ENCODE results near the gene NME5.
A peak's percentile ranks its signal among the peaks of the same experiment; 100 is the strongest.
"Not testable (repeated sequence)": the region's sequence is repeated elsewhere in the genome, so short reads cannot be mapped to it uniquely, and the experiment has no call there.

Gene NME5, protein sequence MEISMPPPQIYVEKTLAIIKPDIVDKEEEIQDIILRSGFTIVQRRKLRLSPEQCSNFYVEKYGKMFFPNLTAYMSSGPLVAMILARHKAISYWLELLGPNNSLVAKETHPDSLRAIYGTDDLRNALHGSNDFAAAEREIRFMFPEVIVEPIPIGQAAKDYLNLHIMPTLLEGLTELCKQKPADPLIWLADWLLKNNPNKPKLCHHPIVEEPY

DNA sequence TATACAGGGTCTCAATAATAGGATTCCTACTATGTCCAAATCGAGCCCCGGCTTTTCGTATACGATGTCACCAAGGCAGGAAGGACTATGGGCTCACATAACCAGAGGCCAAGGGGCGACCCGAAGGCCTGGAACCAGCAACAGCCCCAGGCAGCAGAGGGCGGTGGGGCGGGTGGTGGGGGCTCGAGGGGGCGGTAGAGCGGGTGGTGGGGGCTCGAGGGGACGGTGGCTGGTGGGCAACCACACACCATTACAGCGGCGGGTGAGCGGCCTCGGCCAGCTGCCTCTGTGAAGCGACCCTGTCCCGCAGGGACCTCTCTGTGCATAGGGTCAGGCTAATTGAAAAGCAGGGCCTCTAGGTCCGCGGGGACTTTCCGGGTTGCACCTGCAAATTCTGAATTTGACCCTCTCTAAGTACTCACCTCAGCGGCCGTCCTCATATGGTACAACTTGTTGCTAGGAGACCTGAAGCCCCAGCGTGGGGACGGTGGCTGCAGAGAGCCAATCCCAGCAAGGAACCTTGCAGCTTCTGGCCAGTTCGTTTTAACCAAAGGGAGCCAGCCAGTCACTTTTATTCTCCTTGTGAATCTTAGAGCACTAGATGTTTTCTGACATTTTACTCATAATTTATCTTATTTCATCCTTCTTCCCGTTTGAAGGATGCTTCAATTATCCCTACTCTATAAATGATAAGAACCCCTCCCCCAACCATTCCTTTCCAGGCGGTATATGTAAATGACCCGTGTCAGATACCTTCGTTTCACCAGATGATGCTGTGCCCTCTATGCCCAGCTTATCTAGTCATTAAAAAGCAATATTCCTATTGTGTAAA, at the start of gene NME5:
Gene NME5 (minus strand): TSS at position 480 of the 832 bp plus-strand sequence. CDS start 648 bp downstream, outside the sequence.
- no peak for DNase-seq

DNA sequence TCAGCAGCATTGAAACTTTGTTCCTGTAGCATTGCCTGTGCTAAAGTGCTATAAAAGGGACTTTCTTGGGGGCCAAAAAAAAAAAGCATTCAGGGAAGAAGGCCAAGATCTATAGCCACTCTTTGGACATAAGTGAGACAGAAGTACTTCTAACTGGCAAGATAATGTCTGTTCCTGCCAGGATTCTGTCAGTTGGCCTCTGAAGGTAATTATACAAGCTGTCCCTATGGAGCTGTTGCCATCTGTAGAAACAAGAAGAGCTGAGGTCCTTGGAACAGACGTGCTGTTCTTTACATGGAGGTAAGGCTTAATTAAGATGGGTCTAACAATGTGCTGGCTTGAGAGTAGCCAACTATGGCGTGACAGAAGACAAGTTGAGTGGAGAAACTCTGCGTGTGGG, 49.4 kb upstream of the NME5 start:
- DNase-seq, result no peak

DNA sequence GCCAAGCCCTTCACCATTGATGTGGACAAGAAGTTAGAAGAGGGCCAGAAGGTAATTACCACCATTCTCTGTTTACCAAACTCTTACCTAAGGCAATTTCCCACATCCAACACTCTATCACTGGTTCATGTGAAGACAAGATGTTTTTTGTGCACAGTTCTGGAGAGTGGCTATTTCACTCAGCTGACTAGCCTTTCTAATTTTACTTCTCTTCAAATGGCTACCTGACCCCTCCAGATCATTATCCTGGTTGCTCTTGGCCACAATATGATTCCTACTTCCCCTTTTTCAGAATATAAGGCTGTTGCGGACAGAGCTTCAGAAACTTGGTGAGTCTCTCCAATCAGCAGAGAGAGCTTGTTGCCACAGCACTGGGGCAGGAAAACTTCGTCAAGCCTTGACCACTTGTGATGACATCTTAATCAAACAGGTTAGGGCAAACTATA, 46.8 kb upstream of the NME5 start:
- no peak for DNase-seq

DNA sequence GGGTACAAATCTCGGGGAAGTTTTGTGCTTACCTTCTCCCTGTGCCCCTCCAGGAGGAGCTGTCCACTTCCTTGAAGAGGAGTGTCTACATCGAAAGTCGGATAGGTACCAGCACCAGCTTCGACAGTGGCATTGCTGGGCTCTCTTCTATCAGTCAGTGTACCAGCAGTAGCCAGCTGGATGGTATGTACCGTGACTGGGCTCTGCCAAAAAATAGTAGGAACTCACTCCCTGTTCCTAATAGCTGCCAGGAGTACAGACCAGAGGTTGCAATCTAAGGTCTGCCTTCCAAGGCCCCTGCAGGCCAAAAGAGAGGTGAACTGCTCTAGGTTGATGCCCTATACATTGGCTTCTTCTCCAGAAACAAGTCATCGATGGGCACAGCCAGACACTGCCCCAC, 43.6 kb upstream of the NME5 start:
- DNase-seq, result no peak

DNA sequence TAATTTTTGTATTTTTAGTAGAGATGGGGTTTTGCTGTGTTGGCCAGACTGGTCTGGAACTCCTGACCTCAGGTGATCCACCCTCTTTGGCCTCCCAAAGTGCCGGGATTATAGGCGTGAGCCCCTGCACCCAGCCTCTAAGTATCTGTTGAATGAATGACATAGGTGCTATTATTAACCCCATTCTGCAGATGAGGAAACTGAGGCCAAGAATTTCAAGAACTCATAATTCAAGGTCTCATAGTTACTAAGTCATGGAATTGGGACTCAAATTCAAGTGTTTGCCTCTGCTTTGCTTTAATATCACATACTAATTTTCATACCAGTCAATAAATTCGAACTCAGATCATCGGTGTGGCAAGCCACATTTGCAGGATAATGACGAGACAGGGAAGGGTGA, 41.6 kb upstream of the NME5 start:
- DNase-seq, result no peak

DNA sequence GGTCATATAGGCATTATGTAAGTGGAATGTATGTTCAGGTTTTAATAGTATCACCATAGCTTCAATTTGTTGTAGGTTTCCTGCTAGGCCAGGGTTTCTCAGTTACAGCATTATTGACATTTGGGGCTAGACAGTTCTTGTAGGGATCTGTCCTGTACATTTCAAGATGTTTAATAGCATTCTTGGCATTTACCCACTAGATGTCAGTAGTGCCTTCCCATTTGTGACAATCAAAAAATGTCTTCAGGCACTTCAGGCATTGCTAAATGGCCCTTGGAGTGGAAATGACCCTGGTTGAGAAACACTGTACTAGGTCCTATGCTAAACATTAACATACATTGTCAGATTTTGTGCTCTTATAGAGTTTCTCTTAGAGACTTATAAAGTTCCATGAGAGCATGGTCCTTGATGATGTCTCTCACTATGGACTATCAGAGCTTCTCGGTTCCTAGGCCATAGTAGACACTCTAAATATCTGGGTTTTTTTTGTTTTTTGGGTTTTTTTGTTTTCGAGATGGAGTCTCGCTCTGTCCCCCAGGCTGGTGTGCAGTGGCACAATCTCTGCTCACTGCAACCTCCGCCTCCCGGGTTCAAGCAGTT, 41.1 kb upstream of the NME5 start:
- DNase-seq, result peak in 1 of 2 donors; percentile 58

DNA sequence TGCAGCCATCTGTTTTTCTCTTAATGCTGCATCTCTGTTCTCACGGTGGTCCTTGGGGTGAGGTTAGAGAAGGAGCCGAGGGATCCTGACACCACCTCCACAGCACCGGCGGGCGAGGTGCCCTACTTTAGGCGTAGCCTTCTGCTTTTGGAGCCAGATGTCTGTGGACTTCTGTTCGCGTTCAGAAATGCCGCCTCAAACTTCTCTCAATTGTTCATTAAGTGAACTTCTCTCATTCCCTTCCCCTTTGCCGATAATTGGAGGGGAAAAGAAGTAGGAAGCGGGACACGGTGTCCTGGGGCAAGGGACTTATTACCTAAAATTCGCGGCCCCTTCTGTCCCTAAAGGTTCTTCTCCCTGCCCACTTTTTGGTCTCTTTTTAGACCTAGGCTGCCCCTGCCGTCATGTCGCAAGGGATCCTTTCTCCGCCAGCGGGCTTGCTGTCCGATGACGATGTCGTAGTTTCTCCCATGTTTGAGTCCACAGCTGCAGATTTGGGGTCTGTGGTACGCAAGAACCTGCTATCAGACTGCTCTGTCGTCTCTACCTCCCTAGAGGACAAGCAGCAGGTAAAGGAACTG, 40.1 kb upstream of the NME5 start:
- DNase-seq, result no peak

DNA sequence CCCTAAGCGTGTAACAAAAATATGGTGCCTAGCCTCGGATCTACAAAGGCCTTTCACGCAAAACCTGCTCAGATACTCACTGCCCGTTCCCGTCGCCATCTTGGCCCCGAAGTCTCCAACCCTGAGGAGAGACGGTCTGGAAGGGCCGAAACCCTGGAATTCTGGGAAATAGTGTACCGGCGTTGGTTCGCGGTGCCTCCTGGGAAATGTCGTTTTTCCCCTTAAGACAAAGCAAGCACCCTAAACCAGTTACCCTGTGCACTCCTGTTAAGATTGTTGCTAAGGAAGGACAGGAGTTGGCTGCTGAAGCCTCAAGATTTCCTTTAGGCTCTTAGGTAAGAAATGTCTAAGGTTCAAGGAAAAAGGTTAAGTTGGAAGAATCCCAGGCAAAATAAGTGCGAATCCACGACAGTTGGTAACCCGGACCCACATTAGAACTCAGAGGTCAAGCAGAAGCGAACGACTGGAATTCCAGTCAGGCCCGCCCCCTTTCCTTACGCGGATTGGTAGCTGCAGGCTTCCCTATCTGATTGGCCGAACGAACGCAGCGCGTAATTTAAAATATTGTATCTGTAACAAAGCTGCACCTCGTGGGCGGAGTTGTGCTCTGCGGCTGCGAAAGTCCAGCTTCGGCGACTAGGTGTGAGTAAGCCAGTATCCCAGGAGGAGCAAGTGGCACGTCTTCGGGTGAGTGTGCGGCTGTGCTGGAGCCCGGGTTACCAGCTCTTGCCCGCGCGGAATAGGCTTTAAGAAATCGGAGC, 39.5 kb upstream of the NME5 start, which contains the start of the genes BRD8 and KIF20A:
Gene BRD8 (minus strand): TSS at position 115 of the 761 bp plus-strand sequence. CDS start 16 bp downstream, at position 99.
Gene KIF20A (plus strand): TSS at position 597 of the 761 bp plus-strand sequence. CDS start 569 bp downstream, outside the sequence.
- peak; percentile 92 to 94 for DNase-seq

DNA sequence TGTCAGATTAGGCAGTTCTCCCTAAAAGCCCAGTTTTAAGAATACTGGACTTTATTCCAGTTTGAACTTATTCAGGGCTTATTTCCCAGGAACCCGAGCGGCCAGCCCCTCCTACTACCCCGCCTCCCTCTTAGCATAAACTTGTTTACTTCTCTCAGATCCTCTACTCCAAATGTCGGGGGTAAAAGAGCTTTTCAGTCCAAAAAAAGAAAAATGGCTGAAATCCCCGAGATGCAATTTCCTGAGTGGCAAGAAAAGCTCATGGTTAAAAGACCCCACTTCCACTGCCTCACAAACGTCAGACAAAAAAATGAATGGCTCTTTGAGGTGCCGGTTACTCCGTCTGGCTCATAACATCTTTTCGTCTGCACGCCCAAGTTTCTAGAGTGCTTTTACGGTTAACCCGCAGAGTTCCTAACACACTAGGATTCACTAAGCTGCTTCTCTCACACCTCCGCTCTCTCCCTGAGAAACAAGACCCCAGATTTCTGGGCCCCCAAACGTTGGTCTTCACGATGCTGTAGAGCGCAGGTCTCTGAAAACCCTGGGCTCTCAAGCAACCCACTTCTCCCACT, 38.8 kb upstream of the NME5 start:
- DNase-seq, result peak in 1 of 2 donors; percentile 30

DNA sequence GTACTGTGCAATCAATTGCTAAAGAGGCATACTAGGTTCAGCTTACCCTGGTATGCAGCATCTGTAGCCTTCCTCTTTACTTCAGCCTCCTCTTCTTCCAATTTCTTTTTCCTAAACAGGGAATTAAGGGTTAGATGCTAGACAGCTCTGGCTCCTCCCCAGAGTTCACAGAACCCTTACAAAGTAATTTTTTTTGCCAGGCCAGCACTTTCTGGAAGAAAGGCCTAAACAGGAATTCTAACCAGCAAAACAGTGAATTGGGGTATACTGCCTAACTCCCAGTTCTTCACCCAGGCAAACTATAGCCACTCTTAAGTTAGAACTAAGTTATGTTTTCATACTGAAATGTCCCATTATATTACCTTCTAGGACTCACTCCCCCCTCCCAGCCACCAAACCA, 31.1 kb upstream of the NME5 start:
- no peak for DNase-seq

DNA sequence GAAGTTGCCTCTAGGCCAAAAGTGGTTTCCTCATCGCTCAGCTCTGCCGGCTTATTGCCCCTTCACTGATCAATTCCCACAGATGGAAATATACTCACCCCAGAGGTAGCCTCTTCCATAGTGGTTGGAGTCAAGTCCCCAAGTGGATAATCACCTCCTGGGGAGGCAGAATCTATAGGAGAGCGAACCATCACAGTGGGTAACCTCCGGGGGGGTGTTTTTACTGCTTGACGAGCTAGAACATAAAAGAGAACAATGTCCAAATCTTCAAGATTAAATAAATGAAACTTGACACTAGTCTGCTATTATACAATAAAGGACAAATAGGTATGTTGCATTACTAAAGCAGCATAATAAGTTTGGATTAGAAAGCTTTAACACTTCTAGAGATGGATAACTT, 29.9 kb upstream of the NME5 start:
- DNase-seq, result no peak

DNA sequence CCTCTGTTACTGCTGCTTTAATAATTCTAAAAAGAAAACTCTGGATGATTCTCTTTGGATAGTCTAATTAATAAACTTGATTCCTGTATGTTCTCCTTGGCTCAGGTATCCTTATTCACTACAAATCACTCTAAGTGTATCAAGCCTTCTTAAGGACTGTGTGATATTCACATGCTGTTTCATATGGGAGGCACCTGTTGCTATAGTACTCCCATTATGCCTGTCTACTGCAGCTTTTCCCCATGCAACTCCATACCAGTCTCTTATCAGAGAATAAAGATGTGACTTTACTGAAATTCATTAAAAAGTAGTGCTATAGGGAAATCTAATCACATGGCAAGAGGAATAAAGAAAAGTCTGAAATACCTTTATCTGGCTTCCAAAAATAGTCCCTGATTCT, 24.5 kb upstream of the NME5 start:
- no peak for DNase-seq

DNA sequence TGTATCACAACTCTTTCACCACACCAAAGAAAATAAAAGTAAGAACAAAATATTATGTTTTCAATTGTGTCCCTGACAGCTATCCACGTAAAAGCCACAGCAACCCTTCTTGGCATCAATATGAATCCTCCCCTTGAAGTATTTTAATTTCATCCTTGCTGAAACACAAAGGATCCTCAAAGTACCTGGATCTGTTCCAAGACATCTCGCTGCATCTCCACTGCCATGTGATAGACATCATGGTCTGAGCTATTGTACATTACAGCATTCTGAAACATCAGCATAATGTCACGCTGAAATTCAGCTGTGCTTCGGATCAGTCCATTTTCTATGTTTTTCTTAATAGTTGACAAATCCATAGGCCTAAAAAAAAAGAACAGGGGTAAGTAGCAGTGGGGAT, 21.5 kb upstream of the NME5 start:
- no peak for DNase-seq

DNA sequence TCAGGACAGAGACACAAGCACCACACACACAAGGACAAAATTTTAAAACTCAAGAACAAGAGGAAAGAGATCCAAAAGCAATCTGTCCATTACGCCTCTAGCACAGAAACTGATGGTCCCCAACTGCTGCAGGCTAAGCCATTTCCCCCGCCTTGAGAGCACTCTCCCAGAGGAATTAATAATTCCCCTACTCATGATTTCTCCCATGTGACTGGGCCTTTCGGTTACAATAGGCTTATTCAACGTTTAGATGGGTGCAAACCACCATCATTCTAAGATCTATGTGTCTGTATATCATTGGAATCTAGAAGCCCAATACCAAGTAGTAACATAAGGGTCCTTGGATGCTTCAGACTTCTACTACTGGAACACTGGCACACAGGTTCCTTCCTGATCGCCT, 20.4 kb upstream of the NME5 start:
- no peak for DNase-seq

DNA sequence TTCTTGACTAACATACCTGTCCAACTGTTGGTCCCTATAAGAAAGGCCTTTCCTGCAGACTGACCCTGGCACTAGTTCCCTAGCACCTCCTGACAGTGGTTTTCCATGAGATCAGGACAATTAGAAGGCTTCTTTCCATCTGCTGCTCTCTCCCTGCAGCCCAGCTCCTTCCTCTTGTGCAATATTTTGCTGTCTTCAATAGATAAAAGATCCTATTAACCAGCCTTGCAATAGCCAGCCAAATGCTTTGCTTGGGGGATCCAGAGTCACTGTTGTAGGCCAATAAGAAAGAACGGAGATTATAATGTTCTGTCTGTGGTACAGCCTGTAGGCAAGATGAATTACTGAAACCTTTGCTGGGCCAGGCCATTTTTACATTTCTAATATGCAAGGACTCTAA, 18.4 kb upstream of the NME5 start:
- DNase-seq, result no peak

DNA sequence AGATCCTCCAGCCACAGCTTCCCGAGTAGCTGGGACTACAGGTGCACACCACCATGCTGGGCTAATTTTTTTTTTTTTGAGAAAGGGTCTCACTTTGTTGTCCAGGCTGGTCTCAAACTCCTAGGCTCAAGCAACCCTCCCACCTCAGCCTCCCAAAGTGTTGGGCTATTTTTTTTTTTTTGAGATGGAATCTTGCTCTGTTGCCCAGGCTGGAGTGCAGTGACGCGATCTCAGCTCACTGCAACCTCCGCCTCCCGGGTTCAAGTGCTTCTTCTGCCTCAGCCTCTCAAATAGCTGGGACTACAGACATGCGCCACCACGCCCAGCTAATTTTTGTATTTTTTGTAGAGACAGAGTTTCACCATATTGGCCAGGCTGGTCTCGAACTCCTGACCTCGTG, 16.7 kb upstream of the NME5 start:
- DNase-seq, result not testable (repeated sequence)

DNA sequence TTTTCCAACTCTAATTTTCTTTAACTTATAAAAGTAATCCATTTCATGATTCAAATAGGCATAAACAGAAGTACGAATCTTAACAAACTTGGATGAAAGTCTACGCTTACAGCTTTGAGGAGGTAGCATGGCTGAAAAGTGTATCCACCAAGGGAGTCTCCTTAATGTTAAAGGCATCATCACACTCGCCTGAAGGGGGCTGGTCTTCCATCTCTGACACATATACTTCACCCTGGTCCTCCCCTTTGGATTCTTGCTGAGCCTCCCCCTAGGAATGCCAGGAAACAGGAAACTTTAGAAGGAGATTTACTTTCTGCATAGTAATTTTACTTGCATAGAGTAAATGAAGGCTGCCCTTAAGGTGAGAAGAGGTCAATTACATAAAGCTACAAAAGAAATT, 10.3 kb upstream of the NME5 start:
- DNase-seq, result no peak

DNA sequence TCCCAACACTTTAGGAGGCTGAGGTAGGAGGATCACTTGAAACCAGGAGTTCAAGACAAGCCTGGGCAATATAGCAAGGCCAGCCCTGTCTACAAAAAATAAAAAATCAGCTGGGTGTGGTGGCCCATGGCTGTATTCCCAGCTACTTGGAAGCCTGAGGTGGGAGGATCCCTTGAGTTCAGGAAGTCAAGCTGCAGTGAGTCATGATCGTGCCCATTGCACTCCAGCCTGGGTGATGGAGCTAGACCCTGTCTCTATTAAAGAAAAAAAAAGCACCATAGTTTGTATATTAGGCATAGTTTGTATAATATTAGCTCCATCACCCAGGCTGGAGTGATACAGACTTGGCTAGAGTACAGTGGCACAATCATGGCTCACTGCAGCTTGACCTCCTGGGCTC, 9.6 kb upstream of the NME5 start:
- DNase-seq, result no peak

DNA sequence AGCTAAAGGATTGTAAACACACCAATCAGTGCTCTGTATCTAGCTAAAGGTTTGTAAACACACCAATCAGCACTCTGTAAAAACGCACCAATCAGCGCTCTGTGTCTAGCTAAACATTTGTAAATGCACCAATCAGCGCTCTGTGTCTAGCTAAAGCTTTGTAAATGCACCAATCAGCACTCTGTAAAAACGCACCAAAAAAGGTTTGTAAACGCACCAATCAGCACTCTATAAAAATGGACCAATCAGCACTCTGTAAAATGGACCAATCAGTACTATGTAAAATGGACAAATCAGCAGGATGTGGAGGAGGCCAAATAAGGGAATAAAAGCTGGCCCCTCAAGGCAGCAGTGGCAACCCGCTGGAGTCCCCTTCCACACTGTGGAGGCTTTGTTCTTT, 4.3 kb upstream of the NME5 start:
- DNase-seq, result not testable (repeated sequence)

DNA sequence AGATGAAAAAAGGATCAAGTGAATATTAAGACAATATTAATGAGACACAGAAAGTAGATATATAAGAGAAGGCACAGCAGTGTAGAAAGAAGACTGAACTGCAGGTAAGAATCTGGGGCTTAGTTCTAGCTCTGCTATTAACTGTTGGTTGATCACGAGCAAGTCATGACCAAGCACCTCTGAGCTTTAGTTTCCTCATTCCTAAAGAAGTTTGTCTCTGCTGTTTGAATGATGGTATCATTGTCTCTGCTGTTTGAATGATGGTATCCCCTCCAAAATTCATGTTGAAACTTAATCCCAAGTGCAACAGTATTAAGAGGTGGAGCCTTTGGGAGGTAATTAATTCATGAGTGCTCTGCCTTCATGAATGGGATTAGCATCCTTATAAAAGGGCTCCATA, 2.5 kb upstream of the NME5 start:
- no peak for DNase-seq

DNA sequence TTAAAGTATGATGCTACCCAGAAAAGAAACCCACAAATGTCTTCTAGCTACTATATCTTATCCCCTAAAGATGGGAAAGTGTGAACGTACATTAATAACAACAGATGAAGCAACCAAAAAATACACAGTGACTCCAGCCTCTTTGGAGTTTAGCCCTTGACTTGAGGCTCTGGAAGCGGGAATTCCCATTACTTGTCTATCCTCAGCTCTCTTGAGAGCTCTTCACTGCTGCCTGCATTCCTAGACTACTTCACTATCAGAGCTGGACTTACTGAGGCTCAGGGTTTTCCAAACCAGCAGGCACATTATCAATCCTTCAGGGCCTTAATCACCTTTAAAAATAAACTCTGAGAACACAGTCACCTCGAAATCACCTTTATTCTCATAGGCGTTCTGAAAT, 1.0 kb upstream of the NME5 start:
- DNase-seq, result no peak

DNA sequence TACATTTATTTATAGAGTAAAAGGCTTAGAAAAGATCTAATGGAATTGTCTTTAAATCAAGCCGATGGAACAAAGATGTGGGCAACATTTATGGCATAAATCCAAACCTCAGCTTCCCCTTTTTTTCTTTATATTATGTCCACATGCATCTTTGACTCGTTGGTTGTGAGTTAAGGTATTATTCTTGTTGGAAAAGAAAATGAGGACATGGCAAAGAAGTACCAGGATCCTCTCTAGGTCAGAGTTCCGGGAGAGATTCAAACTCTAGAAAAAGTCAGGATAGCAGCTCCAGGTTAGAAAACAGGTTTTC, 508 bp upstream of the NME5 start:
- no peak for DNase-seq

DNA sequence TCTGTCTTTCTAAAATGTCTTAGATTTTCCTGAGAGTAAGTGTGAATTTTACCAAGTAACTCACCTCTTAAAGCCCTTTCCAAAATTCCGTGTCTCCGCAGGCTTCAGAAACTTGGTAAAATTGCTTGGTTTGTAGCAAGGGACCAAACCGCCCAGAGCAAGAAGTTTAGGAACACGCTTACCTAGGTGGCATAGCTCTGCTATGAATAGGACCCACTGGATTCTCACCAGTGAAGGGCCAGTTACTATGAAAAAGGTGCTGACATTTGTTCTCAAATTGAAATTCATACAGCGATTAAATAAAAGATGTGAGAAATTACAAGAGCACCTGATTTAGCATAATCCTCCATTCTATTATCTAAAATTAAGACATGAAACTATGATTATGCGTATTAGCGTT, 6.7 kb downstream of the NME5 start:
- no peak for DNase-seq

Measured in CD4-positive, alpha-beta T cell treated with Interferon alpha-2 for 1 hour (primary cell).